Hepatocyte (in vitro differentiated cells): ENCODE data around the gene HINT3.

Experiments used
- EZH2 ChIP-seq: fragments of 200-600 bp; sonication (generic); IDR thresholded peaks from 2 replicates; pipeline ENCODE4 v1.6.1; 2016; ENCODE audit warnings: antibody characterized with exemption, mild to moderate bottlenecking, borderline replicate concordance
- EZH2phosphoT487 ChIP-seq: fragments of 200-600 bp; sonication (generic); IDR thresholded peaks from one replicate; pipeline ENCODE4 v1.6.1; 2018; ENCODE audit warnings: antibody characterized with exemption, mild to moderate bottlenecking, low read depth, moderate library complexity; ENCODE audit not compliant: unreplicated experiment, severe bottlenecking
- TF ChIP-seq, protein P1 (sequence below): fragments of 200-600 bp; sonication (generic); IDR thresholded peaks from 2 replicates; pipeline ENCODE4 v1.5.1; 2016; ENCODE audit warnings: antibody characterized with exemption, mild to moderate bottlenecking; ENCODE audit not compliant: poor library complexity

DNA sequence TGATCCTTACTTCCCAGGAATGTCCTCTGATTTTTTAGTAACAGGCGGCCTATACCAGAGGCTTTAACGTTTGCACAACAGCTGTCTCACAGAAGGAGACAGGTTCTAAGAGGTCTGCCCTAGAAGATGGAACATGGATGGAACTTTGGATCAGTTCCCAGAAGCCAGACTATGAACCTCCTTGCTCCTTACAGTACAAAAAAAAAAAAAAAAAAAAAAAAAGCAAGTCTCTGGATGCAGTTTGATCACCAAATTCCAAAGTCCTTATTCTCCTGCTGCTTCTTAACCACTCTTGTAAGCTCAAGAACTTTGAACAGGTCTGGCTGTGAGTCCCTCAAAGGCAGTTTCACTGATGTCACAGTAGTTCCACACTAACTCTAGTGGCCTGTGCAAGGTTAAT, 27.7 kb downstream of the HINT3 start:
- TF ChIP-seq EZH2 = no peak
- TF ChIP-seq, protein P1, sequence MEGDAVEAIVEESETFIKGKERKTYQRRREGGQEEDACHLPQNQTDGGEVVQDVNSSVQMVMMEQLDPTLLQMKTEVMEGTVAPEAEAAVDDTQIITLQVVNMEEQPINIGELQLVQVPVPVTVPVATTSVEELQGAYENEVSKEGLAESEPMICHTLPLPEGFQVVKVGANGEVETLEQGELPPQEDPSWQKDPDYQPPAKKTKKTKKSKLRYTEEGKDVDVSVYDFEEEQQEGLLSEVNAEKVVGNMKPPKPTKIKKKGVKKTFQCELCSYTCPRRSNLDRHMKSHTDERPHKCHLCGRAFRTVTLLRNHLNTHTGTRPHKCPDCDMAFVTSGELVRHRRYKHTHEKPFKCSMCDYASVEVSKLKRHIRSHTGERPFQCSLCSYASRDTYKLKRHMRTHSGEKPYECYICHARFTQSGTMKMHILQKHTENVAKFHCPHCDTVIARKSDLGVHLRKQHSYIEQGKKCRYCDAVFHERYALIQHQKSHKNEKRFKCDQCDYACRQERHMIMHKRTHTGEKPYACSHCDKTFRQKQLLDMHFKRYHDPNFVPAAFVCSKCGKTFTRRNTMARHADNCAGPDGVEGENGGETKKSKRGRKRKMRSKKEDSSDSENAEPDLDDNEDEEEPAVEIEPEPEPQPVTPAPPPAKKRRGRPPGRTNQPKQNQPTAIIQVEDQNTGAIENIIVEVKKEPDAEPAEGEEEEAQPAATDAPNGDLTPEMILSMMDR = no peak
- no peak for TF ChIP-seq EZH2phosphoT487
